Stomach (tissue), 9 donors: ENCODE measurements around the gene THEM4. TPM values are rescaled to one million over a fixed set of nuclear protein-coding genes. Genes with fewer than 3 reads are reported as not detected.

Experiments used
- DNase-seq, 2 donors: peaks; one replicate each; pipeline versions ENCODE4 v3.0.0 to v3.0.0-alpha.2; 2013 to 2019
- H3K27ac ChIP-seq, 5 donors: fragments of 200-600 bp in 4 of 5; sonication (generic) in 4 of 5; one replicate each; pipeline ENCODE4 v1.5.1; 2013 to 2019; ENCODE audit warnings: mild to moderate bottlenecking in 1 of 5, moderate library complexity in 1 of 5
- H3K27me3 ChIP-seq, 3 donors: fragments of 200-600 bp; sonication (generic); one replicate each; pipeline ENCODE4 v1.5.1; 2017 to 2019; ENCODE audit warnings: mixed run types in 1 of 3
- H3K36me3 ChIP-seq, 4 donors: fragments of 200-600 bp; sonication (generic); 1 replicate in 3 of 4; 2 replicates in 1 of 4; pipeline ENCODE4 v1.5.1; 2016 to 2019
- H3K4me1 ChIP-seq, 4 donors: fragments of 200-600 bp; sonication (generic); one replicate each; pipeline ENCODE4 v1.5.1; 2016 to 2019
- H3K4me3 ChIP-seq, 4 donors: fragments of 200-600 bp; sonication (generic) in 3 of 4; one replicate each; pipeline ENCODE4 v1.5.1; 2016 to 2019; ENCODE audit warnings: mild to moderate bottlenecking in 1 of 4
- H3K9me3 ChIP-seq, 4 donors: fragments of 200-600 bp; sonication (generic); one replicate each; pipeline ENCODE4 v1.5.1; 2016 to 2019
- EP300 ChIP-seq: sonication (generic); formaldehyde crosslinking; IDR thresholded peaks from one replicate; pipeline ENCODE4 v1.6.1; 2017; ENCODE audit warnings: antibody characterized with exemption
- POLR2A ChIP-seq, 4 donors: fragments of 450-650 bp; IDR thresholded peaks; one replicate each; pipeline ENCODE4 v1.6.1; 2016; ENCODE audit warnings: antibody characterized with exemption in 4 of 4, control low read depth in 2 of 4, mild to moderate bottlenecking in 1 of 4, moderate library complexity in 1 of 4
- POLR2AphosphoS5 ChIP-seq, 3 donors: sonication (generic); formaldehyde crosslinking; IDR thresholded peaks; one replicate each; pipeline ENCODE4 v1.6.1; 2016; ENCODE audit warnings: antibody characterized with exemption in 3 of 3
- WGBS, 5 donors: extraction: QIAGEN DNeasy Blood & Tissue Kit in 3 of 5; methylation state at CpG; one replicate each; pipeline versions ENCODE4 v1.1.5 to v1.1.7; 2013 to 2018; 5-methylcytosine and 5-hydroxymethylcytosine counted together
- intact Hi-C: fragments of 100-400 bp; cut with DNase I; formaldehyde crosslinking; loops from one replicate; pipeline ENCODE4 v1.15.1; 2023; ENCODE audit warnings: low total_unique reads
- polyA plus RNA-seq, 3 donors: library from polyadenylated mRNA; stranded (reverse); fragments of 200-250 nt; gene quantifications; one replicate each; pipeline ENCODE4 v1.2.3, GENCODE V29; 2013
- small RNA-seq, 4 donors: library from RNA; depleted of rRNA; stranded (forward); fragments of <200 nt; gene quantifications; one replicate each; pipeline ENCODE3, GENCODE V24; 2016
- total RNA-seq, 5 donors: library from RNA; depleted of rRNA; stranded (reverse); fragments of >200 nt; gene quantifications; one replicate each; pipeline versions ENCODE4 v1.1.0 to v1.2.3, GENCODE V29; 2014 to 2016
- TF ChIP-seq, protein P1 (sequence below), 7 experiments: fragments of 450-650 bp in 4 of 7; fragments of 200-600 bp in 3 of 7; sonication (generic) in 3 of 7; IDR thresholded peaks; one replicate each; pipeline ENCODE4 v1.5.1; 2016 to 2019; ENCODE audit warnings: antibody characterized with exemption in 7 of 7, control low read depth in 2 of 7, mild to moderate bottlenecking in 1 of 7
- donor health status: healthy with polysubstance abuse.
- donor health status: Bipolar disorder and iron deficiency.
- donor health status: healthy.

Gene THEM4
- total and polyA plus RNA-seq, 8 donors = 0.89 to 48.4 (median 11.1) TPM

DNA sequence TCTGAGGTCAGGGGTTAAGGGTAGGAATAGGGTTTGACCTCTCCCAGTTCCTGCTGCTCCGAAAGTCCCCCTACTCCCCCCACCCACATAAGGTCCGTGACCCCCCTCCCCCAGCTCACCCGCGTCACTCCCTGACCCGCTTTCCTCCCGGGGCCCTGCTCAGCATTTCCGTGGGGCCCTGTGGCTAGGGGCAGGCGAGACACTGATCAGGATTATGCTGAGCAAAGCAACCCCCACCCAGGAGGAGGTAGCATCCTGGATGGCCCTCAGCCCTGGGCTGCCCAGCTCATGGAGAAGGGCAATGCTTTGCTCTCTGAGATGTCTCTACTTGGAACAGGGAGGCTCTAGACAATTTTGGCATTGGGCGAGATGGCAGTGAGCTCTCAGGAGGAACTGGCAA lies 81.5 kb downstream of the THEM4 start:
- Histone ChIP-seq H3K27me3 (peaks cover 0 to 35% (median 0%) of the 10 kb centered on the region in 3 donors), H3K27ac (peak overlapping the region in 1 of 5 donors; percentile 10), H3K4me1 (peaks cover 22 to 60% (median 47%) of the 10 kb centered on the region in 4 donors), H3K4me3 (no peak overlapping the region), H3K36me3 (peaks cover 0 to 12% (median 2%) of the 10 kb centered on the region in 4 donors), H3K9me3 (no peaks in the 10 kb centered on the region)
- WGBS, 5 donors = 56 to 77% (median 60%) methylated on average over 9 of the region's 9 CpGs
- no peak for DNase-seq
- TF ChIP-seq, protein P1, sequence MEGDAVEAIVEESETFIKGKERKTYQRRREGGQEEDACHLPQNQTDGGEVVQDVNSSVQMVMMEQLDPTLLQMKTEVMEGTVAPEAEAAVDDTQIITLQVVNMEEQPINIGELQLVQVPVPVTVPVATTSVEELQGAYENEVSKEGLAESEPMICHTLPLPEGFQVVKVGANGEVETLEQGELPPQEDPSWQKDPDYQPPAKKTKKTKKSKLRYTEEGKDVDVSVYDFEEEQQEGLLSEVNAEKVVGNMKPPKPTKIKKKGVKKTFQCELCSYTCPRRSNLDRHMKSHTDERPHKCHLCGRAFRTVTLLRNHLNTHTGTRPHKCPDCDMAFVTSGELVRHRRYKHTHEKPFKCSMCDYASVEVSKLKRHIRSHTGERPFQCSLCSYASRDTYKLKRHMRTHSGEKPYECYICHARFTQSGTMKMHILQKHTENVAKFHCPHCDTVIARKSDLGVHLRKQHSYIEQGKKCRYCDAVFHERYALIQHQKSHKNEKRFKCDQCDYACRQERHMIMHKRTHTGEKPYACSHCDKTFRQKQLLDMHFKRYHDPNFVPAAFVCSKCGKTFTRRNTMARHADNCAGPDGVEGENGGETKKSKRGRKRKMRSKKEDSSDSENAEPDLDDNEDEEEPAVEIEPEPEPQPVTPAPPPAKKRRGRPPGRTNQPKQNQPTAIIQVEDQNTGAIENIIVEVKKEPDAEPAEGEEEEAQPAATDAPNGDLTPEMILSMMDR (IDR thresholded peaks at IDR 0.05) = no peak
- no peak for TF ChIP-seq POLR2A (IDR thresholded peaks at IDR 0.05)
- TF ChIP-seq POLR2AphosphoS5 (IDR thresholded peaks at IDR 0.05) = no peak
- intact Hi-C loops = no loop called here

DNA sequence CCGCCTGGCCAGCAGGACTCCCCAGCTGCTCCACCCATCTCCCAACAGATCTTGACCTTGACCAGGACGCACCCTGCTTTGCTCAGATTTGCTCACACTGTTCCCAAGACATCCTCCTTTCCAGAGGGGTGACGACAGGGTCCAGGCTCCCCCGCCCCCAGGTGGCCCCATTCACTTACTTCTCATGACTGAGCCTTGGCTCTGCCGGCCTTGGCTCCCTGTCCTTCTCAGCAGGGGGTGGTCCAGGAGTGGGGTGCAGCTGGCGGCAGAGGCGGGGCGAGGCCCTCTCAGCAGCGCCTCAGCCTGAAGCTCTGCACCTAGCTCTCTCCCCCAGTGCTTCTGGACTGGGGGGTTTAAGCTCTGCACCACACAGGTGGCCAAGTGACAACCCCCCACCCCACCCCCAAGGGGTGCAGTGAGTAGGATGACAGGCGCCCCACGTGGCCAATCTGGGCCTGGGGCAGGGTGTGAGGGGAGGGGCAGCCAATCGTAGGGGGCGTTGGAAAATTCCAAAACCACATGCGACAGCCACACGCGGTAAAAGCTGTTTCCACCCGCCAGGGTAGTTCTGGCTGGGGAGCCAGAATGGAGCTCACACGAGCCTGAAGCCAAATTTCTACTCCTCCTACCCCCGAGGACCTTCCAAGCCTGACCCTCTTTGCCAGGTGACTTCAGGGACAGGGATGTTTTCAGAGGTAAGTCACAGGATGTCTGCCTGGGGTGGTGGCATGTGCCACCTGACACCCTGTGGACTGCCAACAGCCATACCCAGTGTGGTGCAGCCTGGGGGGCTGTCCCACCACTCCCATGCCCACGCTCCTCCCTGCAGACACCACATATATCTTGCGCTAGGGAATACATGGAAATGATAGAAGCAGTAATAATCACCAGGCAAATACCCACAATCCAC lies 83.3 kb downstream of the THEM4 start:
- DNase-seq = no peak
- Histone ChIP-seq H3K9me3 (no peaks in the 10 kb centered on the region), H3K4me1 (peaks cover 17 to 48% (median 38%) of the 10 kb centered on the region in 4 donors), H3K4me3 (peak overlapping the region in 1 of 4 donors; percentile 6), H3K27me3 (peaks cover 0 to 28% (median 0%) of the 10 kb centered on the region in 3 donors), H3K27ac (no peak overlapping the region), H3K36me3 (peaks cover 0 to 12% (median 2%) of the 10 kb centered on the region in 4 donors)
- TF ChIP-seq POLR2AphosphoS5 (IDR thresholded peaks at IDR 0.05) (no peak), POLR2A (IDR thresholded peaks at IDR 0.05) (no peak), EP300 (no peak)
- TF ChIP-seq, protein P1 (IDR thresholded peaks at IDR 0.05) = no peak
- 52 to 68% (median 62%) methylated on average over 19 to 21 of the region's 21 CpGs for WGBS, 5 donors
- intact Hi-C loops = no loop called here

DNA sequence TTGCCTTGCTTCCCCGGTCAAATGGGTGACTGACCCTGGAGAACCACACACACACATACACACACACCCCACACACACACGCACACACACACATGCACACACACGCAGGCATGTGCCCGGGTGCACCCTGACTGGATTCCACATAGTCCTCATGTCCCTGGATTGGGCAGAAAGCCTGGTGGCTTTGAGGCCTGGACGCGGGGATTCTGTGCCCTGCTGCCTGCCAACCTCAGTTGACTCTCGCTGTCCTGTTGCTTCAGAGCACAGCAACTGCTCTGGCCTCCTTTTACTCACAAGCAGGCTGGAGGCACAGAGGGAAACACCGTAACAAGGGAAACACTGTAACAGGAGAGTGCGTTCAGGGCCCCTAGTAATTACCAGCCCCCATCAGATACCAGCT lies 84.1 kb downstream of the THEM4 start:
- TF ChIP-seq, protein P1 (IDR thresholded peaks at IDR 0.05) = no peak
- TF ChIP-seq POLR2A (IDR thresholded peaks at IDR 0.05) (no peak), POLR2AphosphoS5 (IDR thresholded peaks at IDR 0.05) (no peak), EP300 (no peak)
- WGBS, 5 donors = 73 to 81% (median 79%) methylated on average over 9 of the region's 9 CpGs

More for the DNA sequence above, 84.1 kb downstream of the THEM4 start:
- no peak overlapping the region for H3K27ac ChIP-seq
- H3K9me3 ChIP-seq = no peaks in the 10 kb centered on the region
- peaks cover 16 to 45% (median 35%) of the 10 kb centered on the region in 4 donors for H3K4me1 ChIP-seq
- peaks cover 0 to 22% (median 0%) of the 10 kb centered on the region in 3 donors for H3K27me3 ChIP-seq
- H3K36me3 ChIP-seq = peaks cover 0 to 12% (median 2%) of the 10 kb centered on the region in 4 donors
- no peak for DNase-seq
- H3K4me3 ChIP-seq = no peak overlapping the region
- intact Hi-C loops = no loop called here

Small RNAs within 50 kb of the gene (small RNA-seq; reads per million reads assigned to genes)
- 0 reads per million in 4 donors for gene RF00019

Other genes with a start within 250 kb of the THEM4 start
- gene CELF3, start 192.7 kb downstream of the THEM4 start, total RNA-seq = 10 to 100 TPM in 1 of 5 donors, 1 to 10 TPM in 2, under 1 TPM in 1, not detected in 1; 0.73 to 39.1 (median 1.2) TPM
- gene CELF3, start 192.7 kb downstream of the THEM4 start, polyA plus RNA-seq = 1 to 10 TPM in 1 of 3 donors, under 1 TPM in 2; 0.92 to 4.3 (median 0.98) TPM
- not detected for gene RIIAD1, start 188.0 kb downstream of the THEM4 start, total RNA-seq
- gene RIIAD1, start 188.0 kb downstream of the THEM4 start, polyA plus RNA-seq = 1 to 10 TPM in 1 of 3 donors, not detected in 2; 1.4 TPM
- 100 to 1,000 TPM in 1 of 5 donors, 10 to 100 TPM in 4; 19.8 to 246 (median 62.9) TPM for gene MRPL9, start 146.0 kb downstream of the THEM4 start, total RNA-seq
- 10 to 100 TPM; 59.5 to 79.7 (median 76.3) TPM for gene MRPL9, start 146.0 kb downstream of the THEM4 start, polyA plus RNA-seq
- 10 to 100 TPM in 1 of 5 donors, 1 to 10 TPM in 3, under 1 TPM in 1; 0.29 to 30.4 (median 3.3) TPM for gene TDRKH, start 119.0 kb downstream of the THEM4 start, total RNA-seq
- gene TDRKH, start 119.0 kb downstream of the THEM4 start, polyA plus RNA-seq = 1 to 10 TPM; 1.9 to 2.6 (median 2.4) TPM
- 1 to 10 TPM in 1 of 5 donors, not detected in 4; 3.2 TPM for gene LINGO4, start 104.1 kb downstream of the THEM4 start, total RNA-seq
- gene LINGO4, start 104.1 kb downstream of the THEM4 start, polyA plus RNA-seq = under 1 TPM in 1 of 3 donors, not detected in 2; 0.06 TPM
- 10 to 100 TPM in 3 of 5 donors, 1 to 10 TPM in 2; 1.4 to 28.1 (median 16.2) TPM for gene RORC, start 77.7 kb downstream of the THEM4 start, total RNA-seq
- gene RORC, start 77.7 kb downstream of the THEM4 start, polyA plus RNA-seq = 10 to 100 TPM; 11.0 to 14.5 (median 11.5) TPM
- under 1 TPM in 1 of 5 donors, not detected in 4; 0.58 TPM for gene C2CD4D, start 69.7 kb downstream of the THEM4 start, total RNA-seq
- gene C2CD4D, start 69.7 kb downstream of the THEM4 start, polyA plus RNA-seq = under 1 TPM in 2 of 3 donors, not detected in 1; 0.44 to 0.73 TPM
- not detected for gene THEM5, start 55.8 kb downstream of the THEM4 start, total RNA-seq
- not detected for gene THEM5, start 55.8 kb downstream of the THEM4 start, polyA plus RNA-seq
- gene S100A10, start 84.3 kb upstream of the THEM4 start, total RNA-seq = 100 to 1,000 TPM in 2 of 5 donors, 10 to 100 TPM in 2, 1 to 10 TPM in 1; 6.4 to 308 (median 53.9) TPM
- gene S100A10, start 84.3 kb upstream of the THEM4 start, polyA plus RNA-seq = 100 to 1,000 TPM; 220 to 830 (median 399) TPM
- 100 to 1,000 TPM in 1 of 5 donors, 10 to 100 TPM in 3, 1 to 10 TPM in 1; 9.8 to 450 (median 26.1) TPM for gene S100A11, start 127.5 kb upstream of the THEM4 start, total RNA-seq
- 1,000 to 10,000 TPM; 1,189 to 3,881 (median 1,794) TPM for gene S100A11, start 127.5 kb upstream of the THEM4 start, polyA plus RNA-seq
- under 1 TPM in 1 of 5 donors, not detected in 4; 0.18 TPM for gene TCHHL1, start 179.6 kb upstream of the THEM4 start, total RNA-seq
- gene TCHHL1, start 179.6 kb upstream of the THEM4 start, polyA plus RNA-seq = not detected
- gene TCHH, start 205.9 kb upstream of the THEM4 start, total RNA-seq = not detected
- gene TCHH, start 205.9 kb upstream of the THEM4 start, polyA plus RNA-seq = under 1 TPM in 1 of 3 donors, not detected in 2; 0.13 TPM
- gene RPTN, start 249.7 kb upstream of the THEM4 start, total RNA-seq = not detected
- under 1 TPM in 1 of 3 donors, not detected in 2; 0.31 TPM for gene RPTN, start 249.7 kb upstream of the THEM4 start, polyA plus RNA-seq